ENCODE results near the gene C22orf39.

Gene C22orf39

GRCh38 chr22:19430890-19431541, 16.5 kb downstream of the C22orf39 start:
- peak; percentile 27 for TF ChIP-seq CTCF (IDR thresholded peaks at IDR 0.05; ENCODE audit: low read depth, low read length)
- H3K4me3 ChIP-seq (replicated peaks in 1 of 2; ENCODE audit: low read depth in 2 of 2, low read length in 2 of 2): peak overlapping the region; percentile 90 to 93
- DNase-seq (ENCODE audit: low read depth in 2 of 2): peak; percentile 26 to 38

GRCh38 chr22:19429950-19430889, 17.3 kb downstream of the C22orf39 start:
- peak; percentile 66 to 76 for DNase-seq (ENCODE audit: low read depth in 2 of 2)
- peak overlapping the region; percentile 90 to 93 for H3K4me3 ChIP-seq (replicated peaks in 1 of 2; ENCODE audit: low read depth in 2 of 2, low read length in 2 of 2)
- TF ChIP-seq CTCF (IDR thresholded peaks at IDR 0.05; ENCODE audit: low read depth, low read length): no peak

- no peak for DNase-seq (ENCODE audit: low read depth in 2 of 2)
- H3K4me3 ChIP-seq (replicated peaks in 1 of 2; ENCODE audit: low read depth in 2 of 2, low read length in 2 of 2): no peak overlapping the region
- TF ChIP-seq CTCF (IDR thresholded peaks at IDR 0.05; ENCODE audit: low read depth, low read length): no peak
These were observed 23.4 kb downstream of the C22orf39 start for GRCh38 chr22:19424186-19424500.

- H3K4me3 ChIP-seq (replicated peaks in 1 of 2; ENCODE audit: low read depth in 2 of 2, low read length in 2 of 2): no peak overlapping the region
- no peak for DNase-seq (ENCODE audit: low read depth in 2 of 2)
- no peak for TF ChIP-seq CTCF (IDR thresholded peaks at IDR 0.05; ENCODE audit: low read depth, low read length)
These were observed 24.8 kb downstream of the C22orf39 start for GRCh38 chr22:19422440-19423301.

DNA sequence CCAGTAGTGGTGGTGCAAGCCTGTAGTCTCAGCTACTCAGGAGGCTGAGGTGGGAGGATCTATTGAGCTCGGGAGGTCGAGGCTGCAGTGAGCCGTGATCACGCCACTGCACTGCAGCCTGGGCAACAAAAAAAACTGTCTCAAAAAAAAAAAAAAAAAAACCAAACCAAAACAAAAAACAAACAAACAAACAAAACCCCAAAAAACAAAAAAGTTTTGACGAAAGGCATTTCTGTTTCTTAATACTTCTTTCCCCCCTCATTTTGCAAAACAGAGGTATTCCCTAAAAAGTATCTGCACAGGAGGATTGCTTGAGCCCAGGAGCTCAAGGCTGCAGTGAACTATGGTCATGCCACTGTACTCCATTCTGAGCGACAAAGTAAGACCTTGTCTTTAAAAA, 27.2 kb downstream of the C22orf39 start:
- DNase-seq (ENCODE audit: low read depth in 2 of 2): no peak
- H3K4me3 ChIP-seq (replicated peaks in 1 of 2; ENCODE audit: low read depth in 2 of 2, low read length in 2 of 2): no peak overlapping the region
- no peak for TF ChIP-seq CTCF (IDR thresholded peaks at IDR 0.05; ENCODE audit: low read depth, low read length)

DNA sequence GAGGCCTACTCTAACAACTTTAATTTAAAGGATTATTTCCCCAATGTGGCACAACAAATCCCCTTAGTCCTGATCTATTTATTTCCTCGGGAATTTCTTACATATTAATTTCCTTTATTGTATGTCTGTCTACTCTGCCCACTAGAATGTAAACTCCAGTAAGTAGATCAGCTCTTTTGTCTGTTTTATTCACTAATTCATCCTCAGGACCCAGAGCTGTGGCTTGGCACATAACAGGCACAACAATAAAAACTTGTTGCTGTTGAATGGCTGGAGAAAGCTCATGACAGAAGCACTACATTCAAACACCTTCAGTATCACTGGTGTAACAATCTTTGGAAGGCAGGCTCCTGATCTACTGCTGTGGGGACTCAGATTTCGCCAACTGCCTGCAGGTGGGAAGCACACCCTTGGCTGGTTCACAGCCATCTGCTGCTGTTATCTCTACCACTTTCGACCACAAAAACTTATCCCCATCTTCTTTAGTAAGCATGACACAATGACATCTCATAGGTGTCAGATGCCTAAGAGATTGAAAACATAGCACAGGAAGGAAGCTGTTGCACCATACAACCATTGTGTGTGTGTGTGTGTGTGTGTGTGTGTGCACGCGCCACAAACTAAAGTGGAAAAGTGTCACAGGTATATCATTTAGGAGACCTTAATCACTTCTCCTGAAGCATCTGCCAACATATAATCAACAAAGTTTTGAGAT, 27.9 kb downstream of the C22orf39 start:
- TF ChIP-seq CTCF (IDR thresholded peaks at IDR 0.05; ENCODE audit: low read depth, low read length): no peak
- DNase-seq (ENCODE audit: low read depth in 2 of 2): peak; percentile 13 to 15
- H3K4me3 ChIP-seq (replicated peaks in 1 of 2; ENCODE audit: low read depth in 2 of 2, low read length in 2 of 2): no peak overlapping the region
